GM21447 (cell line): Measurements from ENCODE around the gene PTRHD1.
"Not testable (repeated sequence)": the region's sequence is repeated elsewhere in the genome, so short reads cannot be mapped to it uniquely, and the experiment has no call there.

ENCODE experiments used
- ATAC-seq: cut with Tn5 transposase; IDR thresholded peaks from one replicate; pipeline ENCODE4 v1.9.1; 2021; ENCODE audit not compliant: unreplicated experiment

The PTRHD1 gene

DNA sequence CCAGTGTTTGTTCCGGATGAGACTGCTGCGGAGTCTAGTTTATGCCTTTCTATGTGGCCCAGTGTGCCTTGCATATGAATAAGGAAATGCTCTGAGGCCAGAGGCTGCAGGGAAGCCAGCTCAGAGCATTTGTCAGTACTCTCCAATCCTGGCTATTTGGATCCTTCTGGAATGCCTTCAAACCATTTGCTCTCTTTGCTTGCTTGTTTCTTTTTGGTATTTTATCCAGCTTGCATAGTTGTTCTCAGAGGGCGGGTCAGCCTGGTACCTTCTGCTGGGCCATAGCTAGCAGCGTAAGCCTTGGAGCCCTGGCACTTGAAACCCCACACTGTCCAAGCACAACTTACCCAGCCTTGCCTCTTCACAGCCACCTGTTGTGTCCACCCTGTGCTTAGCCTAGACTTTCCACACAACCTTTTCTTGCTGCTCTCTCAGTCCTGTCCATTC lies 20.5 kb upstream of the PTRHD1 start:
- no peak for ATAC-seq

DNA sequence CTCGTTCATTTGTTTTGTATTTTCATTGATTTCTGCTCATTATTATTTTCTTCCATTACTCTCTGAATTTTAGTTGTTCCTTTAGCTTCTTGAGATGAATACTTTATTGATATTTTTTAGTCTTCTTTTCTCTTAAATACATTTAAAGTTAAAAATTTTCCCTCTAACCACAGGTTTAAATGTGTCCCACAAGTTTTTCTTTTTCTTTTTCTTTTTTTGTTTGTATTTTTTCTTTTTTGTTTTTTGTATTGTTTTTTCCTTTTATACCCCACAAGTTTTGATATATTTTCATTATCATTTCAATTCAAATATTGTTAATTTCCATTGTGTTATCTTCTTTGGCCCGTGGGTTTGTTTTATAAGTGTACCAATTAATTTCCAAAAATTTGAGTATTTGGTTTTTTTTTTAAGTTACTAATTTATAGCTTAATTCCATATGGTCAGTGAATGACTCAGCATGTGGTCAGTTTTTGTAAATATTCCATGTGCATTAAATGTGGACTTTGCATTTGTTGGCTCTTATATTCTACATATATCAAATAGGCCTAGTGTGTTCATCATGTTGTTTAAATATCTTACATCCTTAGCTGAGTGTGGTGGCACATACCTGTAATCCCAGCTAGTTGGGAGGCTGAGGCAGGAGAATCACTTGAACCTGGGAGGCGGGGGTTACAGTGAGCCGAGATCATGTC lies 16.3 kb upstream of the PTRHD1 start:
- no peak for ATAC-seq

DNA sequence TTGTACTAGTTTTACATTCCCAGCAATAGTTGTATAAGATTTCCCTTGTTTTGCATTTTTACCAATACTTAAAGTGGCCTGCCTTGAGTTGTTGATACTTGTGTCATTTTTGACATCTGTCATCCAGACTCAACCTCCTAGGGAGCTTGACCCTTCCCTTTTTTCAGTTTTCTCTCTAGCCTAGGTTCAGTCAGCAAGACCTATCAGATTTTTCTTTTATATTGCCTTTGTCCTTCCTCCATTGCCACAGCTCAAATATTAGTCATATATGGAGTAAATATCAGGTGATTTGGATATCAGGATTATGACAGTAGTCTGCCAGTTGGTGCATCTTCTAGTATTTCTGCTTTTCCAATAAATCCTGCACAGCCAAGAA lies 13.5 kb upstream of the PTRHD1 start:
- no peak for ATAC-seq

DNA sequence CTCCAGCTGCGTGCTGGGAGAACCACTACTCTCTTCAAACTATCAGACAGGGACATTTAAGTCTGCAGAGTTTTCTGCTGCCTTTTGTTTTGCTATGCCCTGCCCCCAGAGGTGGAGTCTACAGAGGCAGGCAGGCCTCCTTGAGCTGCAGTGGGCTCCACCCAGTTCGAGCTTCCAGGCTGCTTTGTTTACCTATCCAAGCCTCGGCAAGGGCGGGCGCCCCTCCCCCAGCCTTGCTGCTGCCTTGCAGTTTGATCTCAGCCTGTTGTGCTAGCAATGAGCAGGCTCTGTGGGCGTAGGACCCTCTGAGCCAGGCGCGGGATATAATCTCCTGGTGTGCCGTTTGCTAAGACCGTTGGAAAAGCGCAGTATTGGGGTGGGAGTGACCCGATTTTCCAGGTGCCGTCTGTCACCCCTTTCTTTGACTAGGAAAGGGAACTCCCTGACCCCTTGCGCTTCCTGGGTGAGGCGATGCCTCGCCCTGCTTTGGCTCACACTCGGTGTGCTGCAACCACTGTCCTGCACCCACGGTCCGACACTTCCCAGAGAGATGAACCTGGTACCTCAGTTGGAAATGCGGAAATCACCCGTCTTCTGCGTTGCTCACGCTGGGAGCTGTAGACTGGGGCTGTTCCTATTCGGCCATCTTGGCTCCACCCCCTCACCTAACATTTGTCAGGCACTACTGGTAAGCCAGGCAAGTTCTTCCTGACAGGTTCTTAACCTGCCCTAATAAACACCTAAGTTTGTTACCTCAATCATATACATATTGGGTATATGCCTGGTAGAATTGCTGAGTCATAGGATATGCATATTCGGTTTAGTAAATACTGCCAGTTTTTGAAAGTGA lies 12.8 kb upstream of the PTRHD1 start:
- ATAC-seq: not testable (repeated sequence)

DNA sequence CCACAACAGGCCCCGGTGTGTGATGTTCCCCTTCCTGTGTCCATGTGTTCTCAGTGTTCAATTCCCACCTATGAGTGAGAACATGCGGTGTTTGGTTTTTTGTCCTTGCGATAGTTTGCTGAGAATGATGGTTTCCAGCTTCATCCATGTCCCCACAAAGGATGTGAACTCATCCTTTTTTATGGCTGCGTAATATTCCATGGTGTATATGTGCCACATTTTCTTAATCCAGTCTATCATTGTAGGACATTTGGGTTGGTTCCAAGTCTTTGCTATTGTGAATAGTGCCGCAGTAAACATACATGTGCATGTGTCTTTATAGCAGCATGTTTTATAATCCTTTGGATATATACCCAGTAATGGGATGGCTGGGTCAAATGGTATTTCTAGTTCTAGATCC lies 7.3 kb upstream of the PTRHD1 start:
- not testable (repeated sequence) for ATAC-seq

DNA sequence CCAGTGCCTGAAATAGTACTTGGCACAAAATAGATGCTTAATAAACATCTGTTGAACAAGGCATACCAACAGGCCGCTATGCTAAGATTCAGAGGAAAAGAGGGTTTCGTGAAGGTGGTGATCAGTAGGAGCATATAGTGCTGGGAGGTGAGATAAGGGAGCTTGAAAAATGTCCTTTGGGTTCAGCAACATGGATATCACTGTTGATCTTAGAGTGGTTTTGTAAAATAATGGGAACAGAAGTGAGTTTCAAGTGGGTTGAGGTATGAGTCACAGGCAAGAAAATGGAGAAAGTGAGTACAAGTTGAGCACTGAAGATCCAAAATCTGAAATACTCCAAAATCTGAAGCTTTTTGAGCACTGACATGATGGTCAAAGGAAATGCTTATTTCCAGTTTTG lies 4.5 kb upstream of the PTRHD1 start:
- ATAC-seq: no peak

DNA sequence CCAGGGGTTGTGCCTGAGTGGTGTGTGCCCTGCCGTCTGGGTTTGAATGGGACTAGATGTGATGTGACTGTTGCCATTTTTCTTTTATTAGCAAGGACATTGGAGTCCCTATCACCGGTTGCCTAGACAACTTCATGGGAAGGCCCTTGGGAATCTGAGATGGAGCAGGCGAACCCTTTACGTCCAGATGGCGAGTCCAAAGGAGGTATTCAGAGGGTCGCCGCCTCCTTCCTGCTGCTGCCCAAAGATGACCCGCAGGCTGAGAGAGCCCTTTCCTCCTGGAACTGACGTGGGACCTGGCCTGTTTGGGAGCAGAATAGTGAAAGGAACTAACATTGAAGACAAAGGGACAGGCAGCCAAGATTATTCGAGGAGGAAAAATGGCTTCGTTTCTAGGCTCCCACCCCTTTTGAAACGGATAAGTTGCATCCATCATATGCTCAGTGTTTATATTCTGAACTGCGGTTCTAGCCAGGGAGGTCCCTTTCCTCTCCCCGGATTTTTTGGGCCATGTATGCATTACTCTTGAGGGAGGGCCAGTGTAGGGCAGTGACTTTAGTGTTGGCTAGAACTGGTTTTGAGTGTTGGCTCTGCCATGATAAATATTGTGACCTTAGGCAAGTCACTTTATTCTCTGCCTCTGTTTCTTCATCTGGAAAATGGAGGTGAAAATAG lies 707 bp upstream of the PTRHD1 start:
- no peak for ATAC-seq

DNA sequence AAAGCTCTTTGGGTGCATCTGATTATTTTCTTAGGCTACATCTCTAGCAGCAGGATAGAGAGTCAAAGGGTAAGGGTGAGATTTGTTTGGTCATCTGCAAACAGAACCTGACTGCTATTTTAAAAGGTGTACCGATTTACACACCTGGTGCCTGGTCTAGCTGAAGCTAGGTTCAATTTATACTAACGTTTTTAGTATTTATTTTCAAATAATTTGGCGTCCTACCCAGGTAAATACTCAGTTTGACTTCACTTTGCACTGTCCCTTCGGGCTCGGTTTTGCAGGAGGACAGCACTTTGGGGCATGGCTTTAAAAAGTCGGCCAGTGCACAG lies 683 bp downstream of the PTRHD1 start:
- ATAC-seq: no peak

DNA sequence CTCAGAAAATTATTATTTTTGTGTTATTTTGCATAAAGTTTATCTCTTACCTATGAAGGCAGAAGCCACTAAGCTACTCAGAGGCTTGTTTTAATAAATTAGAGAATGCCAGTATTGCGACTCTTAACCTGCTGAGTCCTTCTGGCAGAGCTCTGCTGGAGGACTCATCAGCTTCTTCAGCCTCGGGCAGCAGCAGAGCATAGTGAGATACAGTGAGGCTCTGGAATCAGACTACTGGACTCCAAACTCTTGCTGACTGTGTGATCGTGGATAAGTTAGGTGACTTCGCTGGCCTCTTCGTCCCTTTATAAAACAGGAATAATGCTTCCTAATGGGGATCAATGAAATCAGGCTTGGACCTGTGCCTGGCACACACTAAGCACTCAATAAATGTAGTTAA lies 1.7 kb downstream of the PTRHD1 start:
- ATAC-seq: no peak

DNA sequence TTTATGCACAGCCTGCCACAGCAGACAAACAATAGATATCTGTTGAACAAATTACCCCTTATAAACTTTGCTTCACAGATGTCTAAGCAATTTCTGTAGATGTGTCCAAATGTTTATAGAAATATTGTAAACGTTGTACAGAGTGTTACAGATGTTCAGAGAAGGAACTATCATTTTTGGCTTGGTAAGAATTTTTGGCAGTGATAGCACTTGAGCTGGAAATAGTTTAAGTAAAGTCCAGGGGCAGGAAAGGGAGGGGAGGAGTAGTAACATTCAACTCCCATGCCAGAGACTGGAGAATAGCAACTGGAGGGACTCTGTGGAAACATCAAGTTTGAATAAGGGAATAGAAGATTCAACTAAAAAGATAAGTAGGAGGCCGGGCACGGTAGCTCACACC lies 4.4 kb downstream of the PTRHD1 start:
- no peak for ATAC-seq

DNA sequence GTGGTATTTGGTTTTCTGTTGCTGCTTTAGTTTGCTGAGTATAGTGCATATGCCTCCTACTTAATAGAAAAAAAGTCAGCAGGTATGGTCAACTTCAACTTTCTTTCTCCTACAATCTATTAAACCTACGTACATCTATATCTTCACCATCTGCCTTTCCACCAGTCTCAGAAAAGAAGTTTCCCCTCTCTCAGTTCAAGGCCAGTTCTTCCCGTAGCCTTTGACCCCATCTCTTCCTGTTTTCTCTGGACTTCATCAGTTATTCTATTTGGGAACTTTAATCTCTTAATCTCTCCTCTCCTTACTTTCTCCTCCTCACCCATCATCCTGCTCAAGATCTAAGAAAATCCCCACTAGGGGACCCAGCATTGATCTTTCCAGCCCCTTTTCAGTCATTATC lies 5.7 kb downstream of the PTRHD1 start:
- no peak for ATAC-seq

DNA sequence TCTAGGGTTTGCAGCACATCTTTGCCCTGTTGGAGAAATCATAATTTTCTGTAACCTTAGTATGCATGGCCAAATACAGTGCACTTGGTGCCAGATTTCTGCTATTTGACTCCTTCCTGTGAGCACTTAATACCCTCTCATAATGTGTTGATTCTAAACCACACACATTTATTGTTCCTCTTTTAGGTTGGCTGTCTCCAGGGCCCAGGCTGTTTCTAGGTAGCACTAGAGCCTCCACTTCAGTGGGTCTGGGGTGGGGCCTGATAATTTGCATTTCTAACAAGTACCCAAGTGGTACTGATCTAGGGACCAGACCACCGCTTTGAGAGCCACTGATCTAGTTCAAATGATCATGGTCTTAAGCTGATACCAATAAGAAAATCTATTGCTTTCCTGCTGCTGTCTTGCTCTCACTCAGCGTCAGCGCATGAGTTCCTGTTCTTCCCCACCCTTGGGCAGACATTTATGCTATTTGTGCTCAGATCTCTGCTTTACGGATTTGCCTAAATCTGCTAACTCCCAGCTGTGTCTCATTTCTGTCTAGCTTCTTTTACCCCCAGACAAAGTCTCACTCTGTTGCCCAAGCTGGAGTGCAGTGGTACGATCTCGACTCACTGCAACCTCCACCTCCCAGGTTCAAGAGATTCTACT lies 7.4 kb downstream of the PTRHD1 start:
- ATAC-seq: peak; percentile 84

DNA sequence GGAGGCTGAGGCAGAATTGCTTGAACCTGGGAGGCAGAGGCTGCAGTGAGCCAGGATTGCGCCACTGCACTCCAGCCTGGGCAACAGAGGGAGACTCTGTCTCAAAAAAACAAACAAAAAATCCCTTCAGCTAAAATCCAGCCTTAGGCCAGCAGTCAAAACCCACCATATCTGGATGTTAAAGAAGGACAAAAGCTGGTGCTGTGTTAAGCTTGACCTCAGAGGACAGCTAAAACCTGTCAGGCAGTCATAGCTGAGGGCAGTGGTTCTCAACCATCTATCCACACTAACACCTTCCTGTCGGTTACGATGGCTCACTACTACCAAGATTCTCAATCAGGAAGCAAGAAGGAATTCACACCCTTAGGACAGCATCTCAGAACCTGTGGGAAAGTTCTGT lies 9.6 kb downstream of the PTRHD1 start:
- ATAC-seq: no peak

DNA sequence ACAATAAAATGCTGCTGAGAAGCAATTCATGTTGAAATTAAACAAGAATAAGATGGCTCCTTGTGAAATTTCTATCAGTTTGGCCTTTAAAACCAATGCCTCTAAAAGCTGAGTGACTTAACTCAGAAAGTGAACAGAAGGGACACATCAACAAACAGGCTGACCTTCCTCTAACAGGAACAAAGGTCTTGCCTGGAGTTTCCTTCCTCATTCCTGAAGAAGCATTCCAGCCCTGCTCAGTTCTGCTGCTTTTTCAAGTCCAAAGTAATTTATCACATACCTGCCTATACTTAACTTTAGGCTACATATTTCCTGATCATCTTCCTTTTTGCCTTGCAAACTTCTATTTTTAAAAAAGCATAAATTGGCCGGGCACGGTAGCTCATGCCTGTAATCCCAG lies 14.1 kb downstream of the PTRHD1 start:
- no peak for ATAC-seq

DNA sequence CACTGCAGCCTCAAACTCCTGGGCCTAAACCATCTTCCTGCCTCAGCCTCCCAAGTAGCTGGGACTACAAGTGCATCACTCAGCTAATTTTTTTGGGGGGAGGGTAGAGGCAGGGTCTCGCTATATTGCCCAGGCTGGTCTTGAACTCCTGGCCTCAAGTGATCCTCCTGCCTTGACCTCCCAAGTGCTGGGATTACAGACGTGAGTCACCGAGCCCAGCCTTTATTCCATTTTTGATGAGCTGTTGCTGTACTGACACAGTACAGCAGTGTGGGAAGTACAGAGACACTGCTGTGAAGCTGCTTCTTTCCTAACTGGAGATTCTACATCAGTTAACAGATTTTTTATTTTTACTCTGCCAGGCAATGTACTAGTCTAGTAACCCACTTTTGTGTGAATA lies 18.8 kb downstream of the PTRHD1 start:
- ATAC-seq: no peak

DNA sequence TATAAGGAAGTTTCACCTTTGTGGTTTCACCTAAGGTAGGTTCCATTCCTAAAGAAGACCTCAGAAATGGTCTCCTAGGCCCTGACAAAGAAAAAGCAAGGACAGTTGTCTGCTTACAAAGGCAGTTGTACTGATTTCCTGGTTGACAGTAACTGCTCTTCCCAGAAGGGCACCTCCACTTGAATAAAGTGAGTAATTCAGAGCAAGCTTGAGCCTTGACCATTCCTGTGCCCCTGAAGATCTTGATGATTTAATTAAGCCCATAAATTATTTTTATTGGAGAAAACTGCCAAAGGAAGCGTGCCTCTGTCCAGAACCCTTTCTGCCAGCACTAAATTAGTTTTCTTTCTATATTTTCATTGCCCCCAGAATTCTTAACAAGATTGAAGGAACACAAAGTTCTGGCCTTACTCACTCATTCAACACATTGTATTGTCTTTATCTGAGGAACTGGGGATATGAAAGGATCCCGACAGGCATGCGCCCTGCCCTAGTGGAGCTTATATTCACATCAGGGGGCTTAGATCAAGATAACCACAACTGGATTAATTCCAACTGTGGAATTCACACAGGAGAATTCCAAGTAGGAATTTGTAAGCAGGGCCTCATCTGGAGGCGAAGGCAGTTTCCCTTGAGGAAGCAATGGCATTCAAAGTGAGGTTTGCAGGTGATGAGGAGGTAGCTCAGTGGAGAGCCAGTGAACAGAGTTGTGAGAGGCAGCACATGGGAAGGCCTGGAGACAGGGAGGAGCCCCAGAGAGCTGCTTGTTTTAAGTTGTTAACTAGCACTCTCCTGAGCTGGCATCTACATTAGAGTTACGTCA lies 21.2 kb downstream of the PTRHD1 start:
- no peak for ATAC-seq

DNA sequence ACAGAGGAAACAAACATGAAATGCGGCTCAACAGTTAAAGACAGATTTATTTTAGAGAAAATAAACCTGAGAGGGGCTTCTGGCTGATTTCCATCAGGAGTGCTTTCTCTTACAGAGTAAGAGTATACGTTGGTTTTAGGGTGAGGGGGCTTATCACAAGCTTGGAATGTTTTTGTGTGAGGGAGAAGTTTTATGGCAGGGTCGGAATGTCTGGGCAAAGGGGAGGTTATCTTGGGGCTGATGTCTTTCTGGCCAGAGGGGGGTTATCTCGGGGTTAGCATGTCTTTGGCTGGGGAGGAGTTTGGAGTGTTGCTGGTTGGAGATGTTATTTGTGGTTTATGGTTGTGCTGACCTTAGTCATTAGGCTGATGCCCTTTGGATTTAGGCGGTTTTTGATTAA lies 22.1 kb downstream of the PTRHD1 start:
- ATAC-seq: no peak

DNA sequence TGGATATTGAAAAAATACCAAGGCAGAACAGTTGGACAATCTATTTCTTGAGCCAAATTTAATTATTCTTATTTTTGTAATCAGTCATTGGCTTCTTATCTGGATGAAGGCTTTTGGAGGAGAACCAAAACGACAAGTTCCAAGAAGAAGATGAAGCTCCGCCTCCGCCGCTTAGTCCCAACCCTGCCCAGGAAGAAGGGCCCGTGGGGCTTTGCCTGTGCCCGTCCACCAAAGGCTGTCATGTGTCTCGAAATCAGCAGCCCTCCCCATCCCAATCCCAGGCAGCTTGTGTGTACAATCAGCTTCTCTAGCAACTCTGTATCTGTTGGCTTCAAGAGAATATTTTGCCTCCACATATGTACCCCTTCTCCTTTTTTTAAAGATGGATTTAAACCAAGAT lies 24.6 kb downstream of the PTRHD1 start:
- ATAC-seq: no peak

DNA sequence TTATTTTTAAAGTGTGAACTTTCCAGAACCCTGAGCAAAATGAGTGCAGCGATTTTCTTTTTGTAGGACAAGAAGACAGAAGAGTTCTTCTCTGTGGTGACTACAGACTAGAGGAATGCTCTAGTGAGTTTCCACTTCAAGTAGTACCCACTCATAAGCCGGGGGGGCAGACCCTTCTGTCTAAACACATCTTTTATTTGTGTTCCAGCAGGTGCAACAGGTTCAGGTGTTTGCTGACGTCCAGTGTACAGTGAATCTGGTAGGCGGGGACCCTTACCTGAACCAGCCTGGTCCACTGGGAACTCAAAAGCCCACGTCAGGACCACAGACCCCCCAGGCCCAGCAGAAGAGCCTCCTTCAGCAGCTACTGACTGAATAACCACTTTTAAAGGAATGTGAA lies 25.2 kb downstream of the PTRHD1 start:
- no peak for ATAC-seq

DNA sequence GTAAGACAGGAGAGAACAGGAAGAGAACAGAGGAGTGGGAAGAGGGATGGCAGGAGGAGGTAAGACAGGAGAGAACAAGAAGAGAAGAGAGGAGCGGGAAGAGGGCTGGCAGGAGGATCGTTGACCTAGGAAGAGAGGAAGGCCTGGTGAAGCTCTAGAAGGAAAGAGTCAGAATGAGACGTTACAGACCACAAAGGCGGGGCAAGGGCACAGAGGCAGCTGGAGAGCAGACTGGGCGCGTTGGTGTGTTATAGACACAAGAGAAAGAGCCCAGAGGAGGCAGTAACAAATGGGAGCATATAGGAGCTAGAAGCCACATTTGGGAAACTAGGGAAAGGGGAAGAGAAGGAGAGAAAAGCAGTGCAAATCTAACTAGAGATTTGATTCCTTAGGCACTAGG lies 26.6 kb downstream of the PTRHD1 start:
- ATAC-seq: no peak

DNA sequence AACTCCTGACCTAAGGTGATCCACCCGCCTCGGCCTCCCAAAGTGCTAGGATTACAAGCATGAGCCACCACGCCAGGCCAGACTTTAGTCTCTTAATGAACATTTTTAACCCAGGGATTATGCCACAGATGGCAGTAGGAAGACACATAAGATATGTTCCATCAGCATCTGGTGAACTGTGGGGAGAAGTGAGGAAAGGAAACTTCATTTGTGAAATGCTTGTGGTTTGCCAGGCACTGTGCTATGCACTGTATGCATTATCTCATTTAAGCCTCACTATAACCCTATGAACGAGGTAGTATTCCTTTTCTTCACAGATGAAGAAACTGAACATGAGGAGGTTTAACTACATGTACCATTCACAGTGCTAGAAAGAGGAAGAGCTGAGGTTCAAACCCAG lies 29.3 kb downstream of the PTRHD1 start:
- ATAC-seq: no peak
